ENCODE results near the gene ZEB2.

The ZEB2 gene

DNA sequence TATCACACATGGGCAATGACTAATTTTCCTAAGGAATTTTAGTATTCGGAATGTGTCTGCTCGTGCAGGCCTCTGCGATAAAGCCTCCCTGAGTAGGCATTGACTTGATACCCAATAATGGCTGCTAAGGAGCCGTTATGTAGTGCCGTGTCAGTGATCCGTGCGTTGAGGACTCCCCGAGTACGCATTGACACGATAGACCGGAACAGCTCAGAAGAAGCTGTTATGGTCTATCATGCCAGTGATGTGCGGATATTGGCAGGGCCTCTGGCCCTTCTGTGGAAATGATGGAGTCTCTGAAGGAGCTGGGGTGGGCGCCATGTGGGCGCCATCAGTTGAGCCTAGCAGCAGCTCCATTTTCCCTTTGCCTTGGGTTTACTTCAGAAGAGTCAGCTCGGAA is 29.1 kb downstream of the ZEB2 start:
- TF ChIP-seq, protein P1, sequence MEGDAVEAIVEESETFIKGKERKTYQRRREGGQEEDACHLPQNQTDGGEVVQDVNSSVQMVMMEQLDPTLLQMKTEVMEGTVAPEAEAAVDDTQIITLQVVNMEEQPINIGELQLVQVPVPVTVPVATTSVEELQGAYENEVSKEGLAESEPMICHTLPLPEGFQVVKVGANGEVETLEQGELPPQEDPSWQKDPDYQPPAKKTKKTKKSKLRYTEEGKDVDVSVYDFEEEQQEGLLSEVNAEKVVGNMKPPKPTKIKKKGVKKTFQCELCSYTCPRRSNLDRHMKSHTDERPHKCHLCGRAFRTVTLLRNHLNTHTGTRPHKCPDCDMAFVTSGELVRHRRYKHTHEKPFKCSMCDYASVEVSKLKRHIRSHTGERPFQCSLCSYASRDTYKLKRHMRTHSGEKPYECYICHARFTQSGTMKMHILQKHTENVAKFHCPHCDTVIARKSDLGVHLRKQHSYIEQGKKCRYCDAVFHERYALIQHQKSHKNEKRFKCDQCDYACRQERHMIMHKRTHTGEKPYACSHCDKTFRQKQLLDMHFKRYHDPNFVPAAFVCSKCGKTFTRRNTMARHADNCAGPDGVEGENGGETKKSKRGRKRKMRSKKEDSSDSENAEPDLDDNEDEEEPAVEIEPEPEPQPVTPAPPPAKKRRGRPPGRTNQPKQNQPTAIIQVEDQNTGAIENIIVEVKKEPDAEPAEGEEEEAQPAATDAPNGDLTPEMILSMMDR (IDR thresholded peaks at IDR 0.05; ENCODE audit: low read length): no peak
- TF ChIP-seq EZH2 (IDR thresholded peaks at IDR 0.05; ENCODE audit: borderline replicate concordance, low read length): no peak
- no peaks in the 10 kb centered on the region for H3K9me3 ChIP-seq (ENCODE audit: low read length)
- H2AFZ ChIP-seq (ENCODE audit: low read length): no peak overlapping the region
- peaks cover 16% of the 10 kb centered on the region for H3K79me2 ChIP-seq (ENCODE audit: insufficient read depth, low read length)
- no peak overlapping the region for H3K27ac ChIP-seq (ENCODE audit: low read depth, low read length, poor library complexity, severe bottlenecking)
- H3K9me2 ChIP-seq (ENCODE audit: low read depth, low read length): no peaks in the 10 kb centered on the region
- H3F3A ChIP-seq (ENCODE audit: insufficient read depth, low read length): no peaks in the 10 kb centered on the region
- no peaks in the 10 kb centered on the region for H4K20me1 ChIP-seq (ENCODE audit: insufficient read depth, low read length)
- H3K27me3 ChIP-seq (ENCODE audit: insufficient read depth, low read length): no peaks in the 10 kb centered on the region
- peaks cover 22% of the 10 kb centered on the region for H3K36me3 ChIP-seq (ENCODE audit: insufficient read depth, low read length)
- H3K4me2 ChIP-seq (ENCODE audit: low read length): peak overlapping the region; percentile 56
- no peak overlapping the region for H3K9ac ChIP-seq (ENCODE audit: low read length)
- peaks cover 67% of the 10 kb centered on the region for H3K4me1 ChIP-seq (ENCODE audit: insufficient read depth, low read length, severe bottlenecking)
- peak overlapping the region; percentile 34 for H3K4me3 ChIP-seq (ENCODE audit: low read depth, low read length, poor library complexity, severe bottlenecking)

DNA sequence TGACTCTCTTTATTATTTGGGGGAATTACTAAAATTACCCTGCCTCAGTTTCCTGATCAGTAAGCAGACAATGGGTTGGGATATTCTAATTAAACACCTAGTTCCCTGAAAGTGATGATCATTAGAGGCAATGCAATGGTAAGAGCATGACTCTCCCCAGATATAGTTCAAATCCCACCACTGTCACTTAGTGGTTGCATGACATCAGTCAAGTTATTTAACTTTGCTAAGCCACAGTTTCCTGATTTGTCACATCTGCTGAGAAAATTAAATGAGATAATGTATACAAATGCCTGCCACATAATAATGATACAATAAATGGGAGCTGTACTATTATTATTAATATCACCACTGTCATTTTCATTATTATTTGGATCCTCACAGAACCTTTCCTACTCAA is 29.9 kb downstream of the ZEB2 start:
- H4K20me1 ChIP-seq (ENCODE audit: insufficient read depth, low read length): no peaks in the 10 kb centered on the region

DNA sequence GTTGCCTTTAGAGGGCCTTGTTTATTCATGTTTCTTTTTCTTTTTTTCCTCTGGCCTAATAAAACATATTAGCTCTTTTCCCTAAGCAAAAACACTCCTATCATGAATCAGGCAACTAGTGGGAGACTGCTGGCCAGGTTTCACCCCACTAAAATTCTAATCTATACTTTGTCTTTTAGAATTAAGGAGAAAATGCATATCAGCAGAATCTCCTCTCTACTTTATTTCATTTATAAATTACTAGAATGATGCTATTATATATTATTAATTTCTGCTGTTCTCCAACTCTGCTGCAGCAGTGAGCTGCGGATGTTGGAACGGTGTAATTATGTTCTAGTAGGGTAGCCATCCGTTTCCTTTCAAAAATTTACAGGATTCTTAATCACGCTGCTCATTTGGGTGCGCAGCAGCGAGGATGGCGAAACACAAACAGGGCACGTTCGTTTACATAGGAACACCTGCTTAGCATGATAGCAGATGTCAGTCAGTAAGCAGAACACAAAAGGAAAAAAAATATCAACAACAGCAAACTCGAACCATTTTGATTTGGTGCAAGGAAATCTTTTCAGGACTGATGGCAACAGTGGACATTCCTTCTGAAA is 30.5 kb downstream of the ZEB2 start:
- Histone ChIP-seq H4K20me1 (ENCODE audit: insufficient read depth, low read length) (no peaks in the 10 kb centered on the region), H3K9me3 (ENCODE audit: low read length) (no peaks in the 10 kb centered on the region), H2AFZ (ENCODE audit: low read length) (no peak overlapping the region), H3F3A (ENCODE audit: insufficient read depth, low read length) (no peaks in the 10 kb centered on the region), H3K9ac (ENCODE audit: low read length) (no peak overlapping the region), H3K9me2 (ENCODE audit: low read depth, low read length) (no peaks in the 10 kb centered on the region), H3K79me2 (ENCODE audit: insufficient read depth, low read length) (peaks cover 8% of the 10 kb centered on the region), H3K27ac (ENCODE audit: low read depth, low read length, poor library complexity, severe bottlenecking) (no peak overlapping the region), H3K27me3 (ENCODE audit: insufficient read depth, low read length) (no peaks in the 10 kb centered on the region), H3K4me2 (ENCODE audit: low read length) (peak overlapping the region; percentile 56), H3K4me1 (ENCODE audit: insufficient read depth, low read length, severe bottlenecking) (peaks cover 52% of the 10 kb centered on the region), H3K36me3 (ENCODE audit: insufficient read depth, low read length) (peaks cover 26% of the 10 kb centered on the region), H3K4me3 (ENCODE audit: low read depth, low read length, poor library complexity, severe bottlenecking) (no peak overlapping the region)
- TF ChIP-seq EZH2 (IDR thresholded peaks at IDR 0.05; ENCODE audit: borderline replicate concordance, low read length): no peak
- TF ChIP-seq, protein P1 (IDR thresholded peaks at IDR 0.05; ENCODE audit: low read length): no peak

More for the DNA sequence above, 29.9 kb downstream of the ZEB2 start:
- H3K9ac ChIP-seq (ENCODE audit: low read length): no peak overlapping the region
- peaks cover 58% of the 10 kb centered on the region for H3K4me1 ChIP-seq (ENCODE audit: insufficient read depth, low read length, severe bottlenecking)
- H3K4me2 ChIP-seq (ENCODE audit: low read length): peak overlapping the region; percentile 56; the same call in 1 of the 2 replicates
- no peak overlapping the region for H3K4me3 ChIP-seq (ENCODE audit: low read depth, low read length, poor library complexity, severe bottlenecking)
- TF ChIP-seq, protein P1 (IDR thresholded peaks at IDR 0.05; ENCODE audit: low read length): no peak
- TF ChIP-seq EZH2 (IDR thresholded peaks at IDR 0.05; ENCODE audit: borderline replicate concordance, low read length): no peak
- H2AFZ ChIP-seq (ENCODE audit: low read length): no peak overlapping the region
- H3K79me2 ChIP-seq (ENCODE audit: insufficient read depth, low read length): peaks cover 12% of the 10 kb centered on the region
- no peaks in the 10 kb centered on the region for H3F3A ChIP-seq (ENCODE audit: insufficient read depth, low read length)
- no peaks in the 10 kb centered on the region for H3K9me2 ChIP-seq (ENCODE audit: low read depth, low read length)
- H3K27ac ChIP-seq (ENCODE audit: low read depth, low read length, poor library complexity, severe bottlenecking): peak overlapping the region; percentile 6
- no peaks in the 10 kb centered on the region for H3K27me3 ChIP-seq (ENCODE audit: insufficient read depth, low read length)
- H3K9me3 ChIP-seq (ENCODE audit: low read length): no peaks in the 10 kb centered on the region
- H3K36me3 ChIP-seq (ENCODE audit: insufficient read depth, low read length): peaks cover 25% of the 10 kb centered on the region
